ENCODE measurements around the gene TRPM3.

The TRPM3 gene

GRCh38 chr9:70601000-70601951 lies 520.1 kb downstream of the TRPM3 start:
- DNase-seq: no peak

GRCh38 chr9:70600506-70600905 lies 520.9 kb downstream of the TRPM3 start:
- no peak for DNase-seq

GRCh38 chr9:70597886-70598285 lies 523.5 kb downstream of the TRPM3 start:
- DNase-seq: no peak

GRCh38 chr9:70595211-70595610 lies 526.2 kb downstream of the TRPM3 start:
- DNase-seq: no peak

- DNase-seq: no peak
These were observed 527.0 kb downstream of the TRPM3 start for GRCh38 chr9:70594386-70594944.

- DNase-seq: no peak
These were observed 528.2 kb downstream of the TRPM3 start for GRCh38 chr9:70593241-70593640.

- DNase-seq: no peak
These were observed 531.1 kb downstream of the TRPM3 start for GRCh38 chr9:70590315-70590677.

GRCh38 chr9:70589571-70590314 lies 531.7 kb downstream of the TRPM3 start:
- DNase-seq: no peak

GRCh38 chr9:70588999-70589398 lies 532.4 kb downstream of the TRPM3 start:
- no peak for DNase-seq

- DNase-seq: no peak
These were observed 533.0 kb downstream of the TRPM3 start for GRCh38 chr9:70588381-70588780.

- DNase-seq: no peak
These were observed 534.2 kb downstream of the TRPM3 start for GRCh38 chr9:70587201-70587600.

- no peak for DNase-seq
These were observed 534.9 kb downstream of the TRPM3 start for GRCh38 chr9:70586476-70586875.

- no peak for DNase-seq
These were observed 539.5 kb downstream of the TRPM3 start for GRCh38 chr9:70581955-70582350.

GRCh38 chr9:70581214-70581954 lies 540.0 kb downstream of the TRPM3 start:
- no peak for DNase-seq

- no peak for DNase-seq
These were observed 540.7 kb downstream of the TRPM3 start for GRCh38 chr9:70580606-70581195.

- DNase-seq: no peak
These were observed 541.7 kb downstream of the TRPM3 start for GRCh38 chr9:70579686-70580085.

- peak; percentile 41 for DNase-seq
These were observed 542.7 kb downstream of the TRPM3 start for GRCh38 chr9:70578720-70579119.

GRCh38 chr9:70577671-70578070 lies 543.8 kb downstream of the TRPM3 start:
- no peak for DNase-seq

- no peak for DNase-seq
These were observed 545.3 kb downstream of the TRPM3 start for GRCh38 chr9:70576116-70576515.

GRCh38 chr9:70574151-70574837 lies 547.1 kb downstream of the TRPM3 start:
- no peak for DNase-seq

- no peak for DNase-seq
These were observed 548.1 kb downstream of the TRPM3 start for GRCh38 chr9:70573308-70573707.

- no peak for DNase-seq
These were observed 550.2 kb downstream of the TRPM3 start for GRCh38 chr9:70571258-70571657.

All from CD4-positive, alpha-beta T cell treated with Interleukin-6 for 4 hours (primary cell).